ENCODE measurements around the gene ALG9. TPM values are rescaled to one million over a fixed set of nuclear protein-coding genes. Genes with fewer than 3 reads are reported as not detected.

The ALG9 gene
- total RNA-seq, 2 experiments from 2014 or later, result 21.3 to 21.9 TPM

Other genes starting within 250 kb of the ALG9 start
- 10 to 100 TPM; 36.7 to 43.8 TPM for gene PPP2R1B, start 105.2 kb downstream of the ALG9 start, total RNA-seq
- 1 to 10 TPM; 3.4 to 3.8 TPM for gene FDXACB1, start 7.6 kb upstream of the ALG9 start, total RNA-seq
- 10 to 100 TPM; 31.5 to 33.2 TPM for gene CFAP68, start 8.0 kb upstream of the ALG9 start, total RNA-seq
- gene CRYAB, start 40.2 kb upstream of the ALG9 start, total RNA-seq, result not detected
- not detected for gene HSPB2, start 41.2 kb upstream of the ALG9 start, total RNA-seq
- gene C11orf52, start 47.3 kb upstream of the ALG9 start, total RNA-seq, result not detected
- 1 to 10 TPM; 3.5 to 4.3 TPM for gene DIXDC1, start 65.8 kb upstream of the ALG9 start, total RNA-seq
- gene DLAT, start 153.8 kb upstream of the ALG9 start, total RNA-seq, result 10 to 100 TPM; 34.2 to 36.8 TPM
- gene PIH1D2, start 202.4 kb upstream of the ALG9 start, total RNA-seq, result under 1 TPM; 0.35 to 0.50 TPM
- 10 to 100 TPM; 14.8 to 19.6 TPM for gene NKAPD1, start 202.7 kb upstream of the ALG9 start, total RNA-seq
- 10 to 100 TPM; 35.4 to 41.7 TPM for gene TIMM8B, start 215.2 kb upstream of the ALG9 start, total RNA-seq
- 100 to 1,000 TPM; 101 to 115 TPM for gene SDHD, start 215.3 kb upstream of the ALG9 start, total RNA-seq